Esophagus muscularis mucosa (tissue), 4 donors: ENCODE results near the gene NUP37. TPM values are rescaled to one million over a fixed set of nuclear protein-coding genes. Genes with fewer than 3 reads are reported as not detected.
"Not testable (repeated sequence)": the region's sequence is repeated elsewhere in the genome, so short reads cannot be mapped to it uniquely, and the experiment has no call there.

Experiments used
- DNase-seq: peaks from one replicate; pipeline ENCODE4 v3.0.0-alpha.2; 2017; ENCODE audit errors: extremely low spot score
- H3K27ac ChIP-seq, 4 donors: fragments of 200-600 bp; sonication (generic); replicated peaks in 1 of 4; 1 replicate in 3 of 4; 2 replicates in 1 of 4; pipeline ENCODE4 v1.5.1; 2016 to 2019; ENCODE audit warnings: mild to moderate bottlenecking in 1 of 4
- H3K27me3 ChIP-seq, 4 donors: fragments of 200-600 bp; sonication (generic); one replicate each; pipeline versions ENCODE4 v1.5.1 to v1.6.0; 2016 to 2019
- H3K36me3 ChIP-seq, 4 donors: fragments of 200-600 bp; sonication (generic); one replicate each; pipeline ENCODE4 v1.5.1; 2016 to 2019
- H3K4me1 ChIP-seq, 4 donors: fragments of 200-600 bp; sonication (generic); one replicate each; pipeline ENCODE4 v1.5.1; 2016 to 2019
- H3K4me3 ChIP-seq, 4 donors: fragments of 200-600 bp; sonication (generic); 1 replicate in 2 of 4; 2 replicates in 2 of 4; pipeline ENCODE4 v1.5.1; 2016 to 2019; ENCODE audit warnings: mild to moderate bottlenecking in 4 of 4, moderate library complexity in 1 of 4
- H3K9me3 ChIP-seq, 4 donors: fragments of 200-600 bp; sonication (generic); 1 replicate in 3 of 4; 2 replicates in 1 of 4; pipeline ENCODE4 v1.5.1; 2016 to 2019
- CTCF ChIP-seq, 3 experiments: fragments of 200-600 bp in 2 of 3; fragments of 450-650 bp in 1 of 3; sonication (generic) in 2 of 3; IDR thresholded peaks; one replicate each; pipeline ENCODE4 v1.5.1; 2017 to 2019; ENCODE audit warnings: antibody characterized with exemption in 3 of 3, mild to moderate bottlenecking in 2 of 3, moderate library complexity in 1 of 3
- EP300 ChIP-seq: sonication (generic); formaldehyde crosslinking; IDR thresholded peaks from one replicate; pipeline ENCODE4 v1.6.1; 2017; ENCODE audit warnings: antibody characterized with exemption
- POLR2A ChIP-seq: fragments of 450-650 bp; IDR thresholded peaks from one replicate; pipeline ENCODE4 v1.6.1; 2017; ENCODE audit warnings: antibody characterized with exemption, moderate library complexity, mild to moderate bottlenecking, low read depth
- POLR2AphosphoS5 ChIP-seq, 2 donors: sonication (generic); formaldehyde crosslinking; IDR thresholded peaks; one replicate each; pipeline ENCODE4 v1.6.1; 2017; ENCODE audit warnings: antibody characterized with exemption in 2 of 2
- WGBS: methylation state at CpG from one replicate; pipeline ENCODE4 v1.1.5; 2018; 5-methylcytosine and 5-hydroxymethylcytosine counted together
- intact Hi-C: fragments of 100-400 bp; cut with DNase I; formaldehyde crosslinking; loops from one replicate; pipeline ENCODE4 v1.15.1; 2023
- total RNA-seq, 4 donors: library from RNA; depleted of rRNA; stranded (reverse); fragments of >200 nt; gene quantifications; one replicate each; pipeline versions ENCODE4 v1.1.0 to v1.2.1, GENCODE V29; 2016

Gene NUP37
- total RNA-seq: 10 to 100 TPM in 3 of 4 donors, 1 to 10 TPM in 1; 9.9 to 23.3 (median 15.4) TPM

GRCh38 chr12:102119674-102120563 is at the start of gene NUP37, which contains the start of gene PARPBP:
TSS of gene NUP37 (minus strand) at chr12:102120114. CDS start at chr12:102118518, 1,596 bp downstream.
TSS of gene PARPBP (plus strand) at chr12:102120183. CDS start at chr12:102123889, 3,706 bp downstream.
- intact Hi-C loops: loop anchor here (5.0 kb wide), 1 partner anchor 53 kb away; no protein-coding TSS in a partner anchor
- TF ChIP-seq POLR2AphosphoS5 (IDR thresholded peaks at IDR 0.05) (peak; percentile 90), POLR2A (peak; percentile 40), EP300 (no peak), CTCF (IDR thresholded peaks at IDR 0.05) (peak in 2 of 3 experiments; percentile 12 to 18)
- 0% methylated on average over 29 of the region's 62 CpGs for WGBS

GRCh38 chr12:102167821-102168604 is 48.1 kb upstream of the NUP37 start:
- Histone ChIP-seq H3K27me3 (no peaks in the 10 kb centered on the region), H3K27ac (no peak overlapping the region), H3K36me3 (no peaks in the 10 kb centered on the region), H3K9me3 (no peaks in the 10 kb centered on the region), H3K4me3 (no peak overlapping the region), H3K4me1 (no peaks in the 10 kb centered on the region)
- no peak for TF ChIP-seq POLR2A
- TF ChIP-seq CTCF (IDR thresholded peaks at IDR 0.05): no peak
- no peak for TF ChIP-seq POLR2AphosphoS5 (IDR thresholded peaks at IDR 0.05)
- TF ChIP-seq EP300: no peak
- DNase-seq: no peak
- intact Hi-C loops: no loop called here

More at GRCh38 chr12:102119674-102120563, at the start of gene NUP37, which contains the start of gene PARPBP:
- DNase-seq: peak; percentile 94
- H3K4me3 ChIP-seq: peak within 1 kb of the TSS; percentile 67 to 87 (median 80)
- H3K27me3 ChIP-seq: no peaks in the 10 kb centered on the region
- H3K27ac ChIP-seq: peak within 1 kb of the TSS; percentile 84 to 85 (median 84)
- H3K4me1 ChIP-seq: peaks cover 15 to 20% (median 17%) of the 10 kb centered on the region in 4 donors
- peaks cover 0 to 31% (median 12%) of the 10 kb centered on the region in 4 donors for H3K36me3 ChIP-seq
- no peaks in the 10 kb centered on the region for H3K9me3 ChIP-seq

GRCh38 chr12:102163383-102163782 is 43.5 kb upstream of the NUP37 start:
- no peaks in the 10 kb centered on the region for H3K36me3 ChIP-seq
- WGBS: 93% methylated on average over 1 of the region's 1 CpG
- DNase-seq: no peak
- no peak overlapping the region for H3K27ac ChIP-seq
- H3K9me3 ChIP-seq: no peaks in the 10 kb centered on the region
- intact Hi-C loops: no loop called here
- TF ChIP-seq CTCF (IDR thresholded peaks at IDR 0.05): no peak
- no peak for TF ChIP-seq POLR2A
- no peak for TF ChIP-seq POLR2AphosphoS5 (IDR thresholded peaks at IDR 0.05)
- no peaks in the 10 kb centered on the region for H3K4me1 ChIP-seq
- no peaks in the 10 kb centered on the region for H3K27me3 ChIP-seq
- H3K4me3 ChIP-seq: no peak overlapping the region

GRCh38 chr12:102155206-102155605 is 35.3 kb upstream of the NUP37 start:
- intact Hi-C loops, H3K27me3 ChIP-seq, H3K4me3 ChIP-seq, H3K36me3 ChIP-seq, DNase-seq, H3K27ac ChIP-seq, H3K4me1 ChIP-seq, H3K9me3 ChIP-seq: not testable (repeated sequence)
- 96% methylated on average over 3 of the region's 3 CpGs for WGBS

- DNase-seq, H3K9me3 ChIP-seq, H3K4me3 ChIP-seq, H3K27ac ChIP-seq, H3K36me3 ChIP-seq, H3K27me3 ChIP-seq, intact Hi-C loops, H3K4me1 ChIP-seq: not testable (repeated sequence)
- 100% methylated on average over 4 of the region's 4 CpGs for WGBS
Observed at GRCh38 chr12:102147062-102147587, 27.2 kb upstream of the NUP37 start.
